ENCODE results near the gene ELAVL1.

- TF ChIP-seq CTCF (IDR thresholded peaks at IDR 0.05) (no peak), EZH2 (IDR thresholded peaks at IDR 0.05; ENCODE audit: borderline replicate concordance, insufficient read depth, low read depth, low read length, poor library complexity, severe bottlenecking) (no peak)
These were observed 63.4 kb downstream of the ELAVL1 start for GRCh38 chr19:7941895-7942596.

Measured in B cell (primary cell).